ENCODE data around the gene ARHGAP33. TPM values are rescaled to one million over a fixed set of nuclear protein-coding genes. Genes with fewer than 3 reads are reported as not detected.

Gene ARHGAP33
- polyA plus RNA-seq, 3 donors: 17.7 to 45.7 (median 33.6) TPM

DNA sequence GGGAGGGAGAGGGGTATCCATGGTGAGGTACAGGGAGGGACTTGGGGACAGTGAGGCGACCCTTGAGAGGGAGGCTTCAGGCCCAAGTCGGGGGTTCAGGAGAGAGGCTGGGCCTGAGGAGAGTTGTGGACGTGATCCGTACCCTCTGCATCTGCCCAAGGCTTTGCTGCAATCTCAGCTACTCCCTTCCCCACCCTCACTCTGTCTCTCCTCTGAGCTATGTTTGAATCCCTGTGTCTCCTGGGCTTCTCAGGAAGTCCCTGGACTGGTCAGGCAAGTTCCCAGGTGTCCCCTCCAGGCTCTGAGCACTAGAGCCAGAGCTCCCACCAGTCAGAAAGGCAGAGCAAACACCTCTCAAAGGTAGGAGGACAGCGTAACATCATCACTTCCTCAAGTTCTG lies 25.2 kb upstream of the ARHGAP33 start:
- DNase-seq (ENCODE audit: extremely low read depth in 1 of 11, low read depth in 9 of 11, low spot score in 4 of 11): no peak

DNA sequence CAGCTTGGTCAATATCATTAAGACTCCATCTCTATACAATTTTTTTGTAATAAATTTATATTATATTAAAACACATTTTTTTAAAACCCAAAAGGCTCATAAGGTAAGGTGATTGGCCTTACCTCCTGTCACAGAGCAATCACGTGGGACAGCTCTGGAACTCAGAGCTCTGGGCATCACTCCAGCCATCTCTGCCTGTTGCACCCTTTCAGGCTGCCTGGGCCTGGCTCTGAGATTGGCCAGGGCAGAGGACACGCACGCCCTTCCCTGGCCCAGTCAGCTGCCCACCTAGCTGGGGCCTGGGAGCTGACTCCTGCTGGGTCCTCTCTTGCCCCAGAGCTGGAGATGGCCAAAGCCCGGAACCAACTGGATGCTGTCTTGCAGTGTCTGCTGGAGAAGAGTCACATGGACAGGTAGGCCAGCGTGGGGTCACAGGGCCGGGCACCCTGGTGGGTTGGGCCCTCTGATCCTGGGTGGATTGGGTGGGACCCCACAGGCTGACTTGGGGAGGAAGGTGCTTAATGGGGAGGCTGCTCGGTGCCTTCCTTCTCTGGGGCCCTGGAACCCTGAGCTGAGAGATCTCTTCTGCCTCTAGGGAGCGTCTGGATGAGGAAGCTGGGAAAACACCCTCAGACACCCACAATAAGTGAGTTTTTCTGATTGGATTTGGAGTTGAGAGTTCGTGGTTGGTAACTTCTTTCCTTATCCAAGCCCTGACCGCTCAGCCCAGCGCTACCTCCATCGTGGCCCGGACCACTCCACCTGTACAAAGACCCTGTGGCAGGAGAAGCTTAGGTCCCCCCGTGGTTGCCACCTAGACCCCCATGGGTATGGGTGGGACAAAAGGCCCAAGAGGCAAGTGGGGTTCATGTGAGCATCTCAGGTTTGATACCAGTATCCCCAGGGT lies 23.3 kb upstream of the ARHGAP33 start:
- DNase-seq (ENCODE audit: extremely low read depth in 1 of 11, low read depth in 9 of 11, low spot score in 4 of 11): no peak

DNA sequence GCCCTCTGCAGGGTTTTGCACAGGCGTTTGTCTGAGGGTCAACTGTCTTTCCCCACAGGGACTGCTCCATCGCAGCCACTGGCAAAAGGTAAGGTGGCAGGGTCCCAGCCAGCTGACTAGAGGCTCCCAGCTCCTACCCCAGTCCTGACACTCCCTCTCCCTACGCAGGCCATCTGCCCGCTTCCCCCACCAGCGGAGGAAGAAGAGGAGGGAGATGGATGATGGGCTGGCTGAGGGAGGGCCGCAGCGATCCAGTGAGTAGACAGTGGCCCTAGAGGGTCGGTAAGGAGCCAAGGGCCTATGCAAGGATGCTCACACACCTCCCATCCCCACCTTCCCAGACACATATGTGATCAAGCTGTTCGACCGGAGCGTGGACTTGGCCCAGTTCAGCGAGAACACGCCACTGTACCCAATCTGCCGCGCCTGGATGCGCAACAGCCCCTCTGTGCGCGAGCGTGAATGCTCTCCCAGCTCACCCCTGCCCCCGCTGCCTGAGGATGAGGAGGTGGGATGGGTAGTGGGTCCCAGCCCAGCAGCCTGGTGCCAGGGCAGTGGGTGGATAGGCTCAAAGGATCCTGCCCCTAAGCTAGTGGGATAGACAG lies 22.5 kb upstream of the ARHGAP33 start:
- DNase-seq (ENCODE audit: extremely low read depth in 1 of 11, low read depth in 9 of 11, low spot score in 4 of 11): no peak

DNA sequence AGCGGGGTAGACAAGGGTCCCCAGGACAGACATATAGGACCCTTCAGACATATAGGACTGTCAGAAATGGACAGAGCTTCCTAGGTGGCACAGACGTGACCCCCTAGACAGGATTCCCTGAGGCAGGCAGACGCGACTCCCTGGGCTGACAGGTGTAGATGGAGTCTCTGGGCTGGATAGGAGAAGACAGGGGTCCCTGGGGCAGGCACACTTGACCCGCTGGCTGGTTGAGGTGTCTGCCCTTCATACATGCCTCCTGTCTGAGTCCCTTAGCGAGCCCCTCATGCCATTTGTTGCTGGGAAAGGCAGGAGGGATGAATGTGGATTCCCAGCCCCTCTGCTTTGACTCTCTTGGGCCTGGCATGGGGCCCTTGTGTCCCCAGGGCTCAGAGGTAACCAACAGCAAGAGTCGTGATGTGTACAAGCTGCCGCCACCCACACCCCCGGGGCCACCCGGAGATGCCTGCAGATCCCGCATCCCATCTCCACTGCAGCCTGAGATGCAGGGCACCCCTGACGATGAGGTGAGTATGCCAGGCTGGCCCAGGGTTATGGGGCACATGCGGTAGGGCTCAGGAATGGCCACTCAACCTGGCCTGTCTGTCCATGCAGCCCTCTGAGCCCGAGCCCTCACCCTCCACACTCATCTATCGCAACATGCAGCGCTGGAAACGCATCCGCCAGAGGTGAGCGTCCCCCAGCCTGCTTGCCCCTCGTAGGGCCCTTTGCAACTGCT lies 21.6 kb upstream of the ARHGAP33 start:
- DNase-seq (ENCODE audit: extremely low read depth in 1 of 11, low read depth in 9 of 11, low spot score in 4 of 11): no peak

DNA sequence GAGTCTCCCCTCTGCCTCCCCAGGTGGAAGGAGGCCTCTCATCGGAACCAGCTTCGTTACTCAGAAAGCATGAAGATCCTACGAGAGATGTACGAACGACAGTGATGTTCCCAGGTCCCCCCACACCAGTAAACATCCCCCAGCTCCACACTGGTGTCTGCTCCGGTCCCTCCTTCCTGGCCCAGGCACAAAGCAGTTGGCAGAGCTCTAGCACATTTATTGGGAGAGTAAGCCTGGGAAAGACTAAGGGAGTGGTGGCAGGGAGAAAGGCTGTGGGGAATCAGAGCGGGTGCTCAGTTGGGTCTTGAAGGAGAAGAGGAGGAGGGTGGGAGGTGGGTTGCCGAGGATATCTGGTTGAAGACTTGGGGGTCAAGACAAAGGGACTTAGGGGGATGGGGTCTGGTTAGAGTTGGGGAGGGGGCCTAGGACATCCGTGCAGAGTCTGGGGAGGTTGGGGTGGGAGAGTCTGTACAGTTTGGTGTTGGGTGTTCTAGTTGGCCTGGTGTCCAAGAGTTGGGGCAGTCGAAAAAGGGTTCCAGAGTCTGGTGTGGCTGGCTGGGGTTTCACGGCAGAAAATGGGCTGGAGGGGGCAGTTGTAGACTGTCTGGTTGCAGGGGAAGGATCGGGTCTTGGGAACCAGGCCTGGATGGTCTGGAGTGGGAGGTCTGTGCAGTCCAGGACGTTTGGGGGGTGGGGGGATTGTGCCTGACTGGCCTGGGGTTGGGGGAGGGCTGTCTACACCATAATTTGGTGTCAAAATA lies 20.8 kb upstream of the ARHGAP33 start:
- DNase-seq (ENCODE audit: extremely low read depth in 1 of 11, low read depth in 9 of 11, low spot score in 4 of 11): no peak

DNA sequence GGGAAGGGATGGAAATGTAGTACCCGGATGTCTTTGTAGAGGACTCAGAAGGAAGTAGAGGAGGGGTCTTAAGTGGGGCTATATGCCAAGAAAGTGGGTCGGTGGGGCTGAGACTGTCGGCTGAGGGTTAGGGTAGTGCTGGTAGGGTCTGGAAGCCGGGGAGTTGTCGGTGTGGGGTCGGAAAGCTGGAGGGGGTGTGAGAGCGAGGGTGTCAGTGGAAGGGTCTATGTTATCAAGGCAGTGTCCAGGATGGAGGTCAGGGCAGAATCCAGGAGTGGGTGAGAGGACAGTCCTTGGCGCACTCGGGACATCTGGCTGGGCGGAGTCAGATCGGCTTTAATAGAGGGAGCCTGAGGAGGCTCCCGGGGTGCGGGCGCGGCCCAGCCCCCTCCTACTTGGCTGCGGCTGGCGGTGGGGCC lies 20.2 kb upstream of the ARHGAP33 start:
- no peak for DNase-seq (ENCODE audit: extremely low read depth in 1 of 11, low read depth in 9 of 11, low spot score in 4 of 11)

DNA sequence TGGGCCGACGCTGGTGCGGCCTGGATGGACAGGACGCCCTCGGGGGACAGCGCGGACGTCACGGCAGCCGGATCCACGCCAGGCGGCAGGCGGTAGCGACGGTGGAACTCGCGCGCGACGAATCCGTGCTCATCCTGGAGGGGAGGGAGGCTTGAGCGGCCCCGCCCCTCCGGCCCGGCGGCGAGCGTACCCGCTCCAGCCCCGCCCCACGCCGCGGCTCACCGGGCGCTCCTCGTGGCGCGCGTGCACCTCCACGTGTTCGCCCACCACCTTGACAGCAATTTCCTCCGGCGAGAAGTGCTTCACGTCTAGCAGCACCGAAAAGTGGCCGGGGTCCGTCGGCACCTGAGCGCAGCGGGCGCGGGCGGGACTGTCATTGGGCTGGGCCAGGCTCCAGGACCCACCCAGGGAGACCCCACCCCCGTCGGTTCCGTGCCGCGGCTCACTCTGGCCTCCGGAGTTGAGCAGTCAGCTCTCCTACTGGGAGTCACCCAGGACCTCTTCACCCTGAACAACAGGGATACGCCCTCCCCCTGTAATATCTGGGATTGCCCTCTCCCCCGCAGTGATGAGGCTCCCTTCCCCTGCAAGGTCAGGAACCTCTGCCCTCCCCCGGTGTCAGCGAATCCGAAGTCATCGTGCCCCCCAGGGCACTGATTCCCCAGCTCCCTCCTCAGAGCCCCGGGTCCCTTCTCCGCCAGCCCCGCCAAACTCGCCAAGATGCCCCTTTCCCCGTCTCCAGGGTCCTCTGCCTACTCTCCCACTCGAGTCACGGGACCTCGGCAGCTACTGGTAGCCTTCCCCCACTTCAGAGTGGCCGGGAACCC lies 19.6 kb upstream of the ARHGAP33 start:
- no peak for DNase-seq (ENCODE audit: extremely low read depth in 1 of 11, low read depth in 9 of 11, low spot score in 4 of 11)

DNA sequence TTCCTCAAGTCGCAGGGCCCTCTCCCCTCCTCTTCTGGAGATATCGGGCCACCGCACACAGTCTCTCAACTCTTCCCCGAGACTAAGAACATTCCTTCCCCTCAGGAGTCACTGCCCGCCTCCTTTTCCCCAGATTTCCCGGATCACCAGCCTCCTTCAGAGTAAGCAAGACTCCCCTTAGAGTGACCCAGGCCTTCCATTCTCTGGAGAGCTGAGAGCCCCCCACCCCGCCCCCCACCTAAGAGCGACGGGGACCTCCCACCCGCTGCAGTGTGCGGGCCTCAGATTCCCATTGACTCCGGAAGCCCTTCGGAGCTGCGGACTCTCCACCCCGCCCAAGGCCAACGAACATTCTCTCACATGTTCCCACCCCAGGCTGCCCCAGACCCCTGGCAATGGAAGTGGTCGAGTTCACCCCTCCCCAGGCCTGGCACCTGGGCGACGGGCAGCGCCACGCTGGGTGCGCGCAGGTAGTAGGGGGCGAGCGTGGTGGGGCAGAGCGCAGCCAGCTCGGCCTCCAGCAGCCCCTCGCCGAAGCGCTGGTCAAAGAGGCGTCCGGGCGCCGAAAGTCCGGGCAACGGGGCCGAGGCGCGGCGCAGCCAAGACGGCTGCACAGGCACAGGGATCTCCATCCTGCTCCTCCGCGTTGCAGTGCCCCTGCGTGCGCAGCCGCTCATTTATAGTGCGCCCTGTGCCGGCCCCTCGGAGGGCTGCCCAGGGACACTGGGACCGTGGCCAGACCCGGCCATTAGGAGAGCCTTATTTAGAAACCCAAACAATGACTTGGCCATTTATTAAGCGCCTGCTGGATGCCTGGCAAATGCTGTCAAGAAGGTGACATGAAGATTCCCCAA lies 18.8 kb upstream of the ARHGAP33 start, which contains the start of gene HSPB6:
HSPB6 (minus strand) TSS at position 653 of the 854 bp plus-strand sequence; CDS start at position 632, 21 bp downstream.
- DNase-seq (ENCODE audit: extremely low read depth in 1 of 11, low read depth in 9 of 11, low spot score in 4 of 11): peak in 1 of 11 donors; percentile 39

DNA sequence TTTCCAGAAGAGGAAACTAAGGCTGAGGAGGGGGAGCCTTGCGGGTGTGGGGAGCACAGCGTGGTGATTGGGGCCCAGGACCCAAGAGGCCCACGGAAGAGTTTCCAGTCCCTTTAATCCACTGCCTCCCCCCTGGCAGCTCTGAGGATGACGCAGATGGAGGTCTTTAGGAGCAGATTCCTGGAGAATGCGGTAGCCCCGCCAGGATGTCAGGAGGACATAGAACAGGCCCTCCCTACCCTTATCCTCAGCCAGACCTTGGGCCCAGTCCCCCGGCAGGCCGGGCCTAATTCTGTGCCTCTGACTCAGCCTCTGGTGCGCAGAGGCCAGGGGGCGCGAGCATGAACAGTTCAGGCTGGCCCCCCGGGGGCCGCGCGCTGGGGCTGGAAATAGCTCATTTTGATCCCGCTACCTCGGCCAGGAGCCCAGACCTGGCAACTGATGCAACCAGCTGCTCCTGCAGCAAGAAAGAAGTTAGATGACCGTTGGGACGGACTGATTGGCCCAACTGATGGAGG lies 18.1 kb upstream of the ARHGAP33 start:
- DNase-seq (ENCODE audit: extremely low read depth in 1 of 11, low read depth in 9 of 11, low spot score in 4 of 11): peak in 1 of 11 donors; percentile 48

DNA sequence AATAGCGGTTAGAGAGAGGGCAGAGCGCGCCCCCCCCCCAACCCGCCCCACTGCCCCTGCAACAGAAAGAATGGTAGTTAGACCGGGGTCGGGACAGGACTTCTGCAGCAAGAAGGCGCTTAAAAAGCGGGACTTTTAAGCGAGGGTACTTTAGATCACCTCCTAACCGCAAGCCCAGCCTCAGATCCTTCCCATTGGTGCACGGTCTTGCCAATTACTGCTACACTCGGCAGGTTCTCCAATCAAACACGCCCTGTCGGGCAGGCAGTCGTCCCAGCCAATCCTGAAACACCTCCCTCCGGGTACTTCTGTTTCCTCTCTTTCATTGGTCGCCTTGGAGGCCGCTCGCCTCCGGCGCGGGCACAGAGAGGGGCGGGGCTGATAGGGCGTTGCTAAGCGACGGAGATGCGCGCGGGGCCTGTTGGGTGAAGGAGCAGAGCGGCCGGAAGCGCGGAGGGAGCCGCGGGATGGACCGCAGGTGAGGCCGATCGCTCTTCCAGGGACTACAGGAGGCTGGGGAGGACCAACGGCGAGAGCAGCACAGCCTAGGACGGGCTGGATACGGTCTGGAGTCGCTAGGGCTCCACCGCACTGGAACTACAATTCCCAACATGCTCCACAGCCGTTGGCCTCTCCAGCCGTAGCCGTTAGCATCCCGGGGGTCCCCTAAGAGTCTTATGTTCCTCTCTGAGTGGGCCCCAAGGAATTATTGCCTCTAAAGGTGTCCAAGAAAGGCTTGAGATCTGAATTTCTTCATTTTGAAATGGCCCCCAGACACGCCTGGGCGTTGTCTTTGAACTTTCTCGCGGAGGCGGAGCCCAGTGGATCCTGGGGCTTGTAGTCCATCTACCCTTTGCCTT lies 17.4 kb upstream of the ARHGAP33 start, which contains the start of gene PROSER3:
PROSER3 (plus strand) TSS at position 428 of the 860 bp plus-strand sequence; CDS start at position 468, 40 bp downstream.
- DNase-seq (ENCODE audit: extremely low read depth in 1 of 11, low read depth in 9 of 11, low spot score in 4 of 11): peak; percentile 95 to 99 (median 98)

DNA sequence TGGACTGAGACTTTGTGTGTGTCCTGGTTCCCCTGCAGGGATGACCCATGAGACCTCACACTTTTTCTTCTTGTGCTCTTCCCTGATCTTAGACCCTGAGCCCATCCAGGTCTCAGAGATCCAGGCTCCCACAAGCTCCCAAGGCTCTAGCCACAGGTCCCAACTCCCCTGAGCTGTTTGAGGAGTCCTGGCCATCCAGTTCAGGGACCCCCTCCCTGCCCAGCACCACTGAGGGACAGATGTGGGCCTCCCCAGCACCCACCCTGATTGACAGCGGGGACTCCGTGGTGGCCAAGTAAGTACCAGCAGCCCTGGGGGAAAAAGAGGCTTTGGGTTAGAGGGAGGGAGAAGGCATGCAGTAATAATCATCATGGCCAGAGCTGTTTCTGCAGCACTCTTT lies 15.7 kb upstream of the ARHGAP33 start:
- DNase-seq (ENCODE audit: extremely low read depth in 1 of 11, low read depth in 9 of 11, low spot score in 4 of 11): no peak

DNA sequence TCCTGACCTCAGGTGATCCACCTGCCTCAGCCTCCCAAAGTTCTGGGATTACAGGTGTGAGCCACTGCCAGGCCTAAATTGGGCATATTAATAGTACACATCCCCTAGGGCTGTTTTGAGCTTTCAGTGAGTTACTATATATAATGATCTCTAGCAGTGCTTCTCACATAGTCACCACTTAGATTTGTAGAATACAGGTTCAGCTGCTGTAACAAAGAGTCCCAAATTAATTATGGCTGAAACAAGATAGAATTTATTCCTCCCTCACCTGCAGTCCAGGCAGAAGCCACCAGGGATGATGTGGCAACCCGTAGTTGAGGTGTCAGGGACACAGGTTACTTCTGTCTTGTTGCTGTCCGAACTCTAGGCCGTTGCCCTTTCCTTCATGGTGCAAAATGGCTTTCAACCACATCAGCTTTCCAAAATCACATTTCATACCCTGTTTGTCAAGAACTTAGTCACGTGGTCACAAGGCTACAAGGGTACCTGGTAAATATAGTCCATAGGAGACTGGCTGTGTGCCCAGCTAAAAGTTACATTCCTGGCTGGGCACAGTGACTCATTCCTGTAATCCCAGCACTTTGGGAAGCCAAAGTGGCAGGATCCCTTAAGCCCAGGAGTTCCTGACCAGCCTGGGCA lies 14.5 kb upstream of the ARHGAP33 start:
- no peak for DNase-seq (ENCODE audit: extremely low read depth in 1 of 11, low read depth in 9 of 11, low spot score in 4 of 11)

DNA sequence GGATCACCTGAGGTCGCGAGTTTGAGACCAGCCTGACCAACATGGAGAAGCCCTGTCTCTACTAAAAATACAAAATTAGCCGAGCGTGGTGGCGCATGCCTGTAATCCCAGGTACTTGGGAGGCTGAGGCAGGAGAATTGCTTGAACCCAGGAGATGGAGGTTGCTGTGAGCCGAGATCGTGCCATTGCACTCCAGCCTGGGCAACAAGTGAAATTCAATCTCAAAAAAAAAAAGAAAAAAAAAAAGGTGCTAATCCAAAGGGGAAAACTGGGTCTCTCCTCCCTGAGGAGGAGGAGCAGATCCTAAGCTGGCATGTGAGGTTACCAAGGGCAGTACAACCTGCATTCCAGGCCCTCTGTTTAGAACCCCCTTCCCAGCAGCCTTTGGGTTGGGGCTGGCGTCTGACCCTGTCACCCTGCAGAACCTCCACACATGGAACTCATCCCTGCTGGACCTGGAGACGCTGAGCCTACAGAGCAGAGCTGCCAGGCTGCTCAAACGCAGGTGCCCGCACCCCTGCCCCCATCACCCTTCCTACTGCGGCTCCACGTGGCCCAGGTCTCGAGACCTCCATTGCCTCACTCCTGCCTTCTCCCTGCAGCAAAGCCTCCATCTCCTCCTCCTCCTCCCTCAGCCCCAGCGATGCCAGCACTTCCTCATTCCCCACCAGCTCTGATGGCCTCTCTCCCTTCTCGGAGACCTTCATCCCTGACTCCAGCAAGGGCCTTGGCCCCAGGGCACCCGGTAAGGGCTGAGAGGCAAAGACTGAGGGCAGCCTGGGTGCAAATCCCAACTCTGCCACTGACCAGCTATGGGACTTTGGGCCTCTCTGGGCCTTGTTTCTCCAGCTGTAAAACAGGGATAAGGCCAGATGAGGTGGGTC lies 10.7 kb upstream of the ARHGAP33 start:
- DNase-seq (ENCODE audit: extremely low read depth in 1 of 11, low read depth in 9 of 11, low spot score in 4 of 11): no peak

DNA sequence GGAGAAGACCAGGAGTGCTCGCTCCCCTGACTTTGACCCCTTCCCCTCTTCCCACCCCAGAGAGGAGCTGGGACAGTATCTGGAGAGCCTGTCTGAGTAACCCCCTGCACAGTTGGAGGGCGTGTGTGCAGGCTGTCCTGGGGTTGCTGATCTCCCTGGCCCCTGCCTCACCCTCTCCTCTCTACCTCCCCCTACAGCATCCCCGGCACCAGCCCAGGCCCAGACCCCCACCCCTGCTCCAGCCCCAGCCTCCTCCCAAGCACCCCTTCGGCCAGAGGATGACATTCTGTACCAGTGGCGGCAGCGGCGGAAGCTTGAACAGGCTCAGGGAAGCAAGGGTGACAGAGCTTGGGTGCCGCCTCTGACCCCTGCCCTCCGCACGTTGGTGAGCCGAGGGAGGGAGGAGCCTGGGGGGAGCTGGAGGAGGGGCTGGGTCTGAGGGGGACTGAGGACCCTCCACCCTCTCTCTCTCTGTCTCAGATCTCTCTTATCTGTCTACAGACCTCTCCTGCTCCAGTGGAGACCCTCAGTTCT lies 8.7 kb upstream of the ARHGAP33 start:
- no peak for DNase-seq (ENCODE audit: extremely low read depth in 1 of 11, low read depth in 9 of 11, low spot score in 4 of 11)

Data from renal cortex interstitium (tissue), 11 donors.